Stimulated activated CD4-positive, alpha-beta T cell treated with anti-CD3 and anti-CD28 coated beads, Interleukin-15, amount 100 ng/mL, for 1 hour (primary cell): ENCODE data around the gene FUT9.

Source experiments
- DNase-seq, 2 donors: peaks; one replicate each; pipeline ENCODE4 v3.0.0-alpha.2; 2020; ENCODE audit warnings: low read depth in 1 of 2, low spot score in 1 of 2

Gene FUT9

DNA sequence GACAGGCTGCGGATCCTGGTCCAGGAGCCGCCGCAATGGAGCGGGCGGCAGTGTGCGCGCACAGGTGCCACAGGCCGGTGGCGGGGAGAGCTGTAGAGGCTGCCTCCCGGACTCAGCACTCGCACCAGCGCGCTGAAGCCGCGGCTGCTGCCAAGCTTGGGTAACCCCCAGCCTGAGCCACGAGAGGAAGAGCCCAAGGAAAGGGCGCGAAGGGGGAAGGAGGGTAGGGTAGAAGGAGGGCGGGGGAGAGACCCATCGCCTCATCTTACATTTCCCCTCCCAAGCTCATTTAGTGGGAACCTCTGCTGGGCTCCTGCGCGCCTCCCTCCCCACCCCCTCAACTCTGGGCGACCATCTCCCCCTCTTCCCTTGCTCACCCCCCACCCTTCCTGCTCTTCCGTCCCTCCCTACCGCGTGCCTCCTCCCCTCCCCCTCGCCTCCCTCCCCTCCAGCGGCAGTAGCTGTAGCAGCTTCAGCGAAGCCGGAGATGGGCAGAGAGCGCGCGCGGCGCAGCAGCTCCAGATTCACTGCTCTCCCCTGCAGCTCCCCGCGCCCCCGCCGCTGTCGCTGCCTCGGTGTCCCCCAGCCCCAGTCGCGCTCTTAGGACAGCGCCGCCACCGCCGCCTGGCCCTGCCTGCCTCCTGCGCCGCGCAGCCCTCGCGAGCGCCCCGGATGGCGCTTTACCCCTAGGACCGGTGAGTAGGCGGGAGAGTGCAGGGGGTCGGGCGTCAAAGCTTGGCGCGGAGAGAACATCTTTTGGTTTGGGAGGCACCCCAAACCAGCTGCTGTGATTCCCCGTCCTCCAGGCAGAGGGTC is at the start of gene FUT9:
Gene FUT9 (plus strand): TSS at position 457 of the 816 bp plus-strand sequence. CDS start 187,182 bp downstream, outside the sequence.
- no peak for DNase-seq

DNA sequence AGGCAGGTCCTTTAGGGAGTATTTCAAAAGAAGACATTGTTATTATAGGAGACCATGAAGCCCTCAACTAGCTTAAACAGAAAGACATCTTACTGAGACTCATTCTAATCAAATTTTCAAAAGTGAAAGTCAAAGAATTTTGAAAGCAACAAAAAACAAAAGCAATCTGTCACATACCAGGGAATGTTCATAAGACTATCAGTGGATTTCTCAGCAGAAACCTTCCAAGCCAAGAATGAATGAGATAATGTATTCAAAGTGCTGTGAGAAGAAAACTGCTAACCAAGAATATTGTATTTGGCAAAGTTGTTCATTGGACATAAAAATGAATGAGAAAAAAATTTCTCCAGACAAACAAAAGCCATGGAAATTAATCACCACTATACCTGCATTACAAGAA is 48.2 kb upstream of the FUT9 start:
- DNase-seq = no peak

DNA sequence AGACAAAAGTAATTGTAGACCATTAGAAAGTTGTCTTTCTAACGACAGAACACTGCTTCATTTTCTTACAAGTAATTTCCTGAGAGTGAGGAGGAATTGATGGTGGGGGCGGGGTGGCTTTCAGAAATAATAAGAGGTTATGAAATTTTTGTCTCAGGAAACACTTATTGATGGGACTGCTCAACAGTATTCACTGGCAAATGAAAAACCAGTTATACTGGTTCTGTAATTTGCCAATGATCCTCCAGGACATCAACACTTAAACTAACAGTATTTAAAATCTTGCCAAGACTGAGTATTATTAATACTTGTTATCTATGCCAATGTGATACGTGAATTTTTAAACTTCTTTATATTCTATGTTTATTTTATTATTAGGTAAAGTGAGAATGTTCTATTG is 41.8 kb upstream of the FUT9 start:
- no peak for DNase-seq

DNA sequence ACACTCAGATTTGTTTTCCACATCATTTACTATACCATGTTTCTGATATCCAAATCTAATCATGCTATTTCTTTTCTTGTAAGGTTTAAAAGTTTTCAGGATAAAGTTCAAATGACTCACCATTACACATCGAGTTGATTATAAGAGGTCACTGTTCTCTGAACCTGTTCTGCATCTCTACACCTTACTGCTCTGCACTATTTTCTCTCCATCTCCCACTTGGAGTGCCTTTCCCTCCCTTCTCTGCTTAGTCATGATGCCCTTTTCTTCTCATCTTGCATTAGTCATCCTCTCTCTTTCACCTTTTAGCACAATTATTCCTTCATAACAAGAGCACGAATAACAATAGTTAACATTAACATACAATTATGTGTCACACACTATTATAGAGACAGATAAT is 37.5 kb upstream of the FUT9 start:
- no peak for DNase-seq

DNA sequence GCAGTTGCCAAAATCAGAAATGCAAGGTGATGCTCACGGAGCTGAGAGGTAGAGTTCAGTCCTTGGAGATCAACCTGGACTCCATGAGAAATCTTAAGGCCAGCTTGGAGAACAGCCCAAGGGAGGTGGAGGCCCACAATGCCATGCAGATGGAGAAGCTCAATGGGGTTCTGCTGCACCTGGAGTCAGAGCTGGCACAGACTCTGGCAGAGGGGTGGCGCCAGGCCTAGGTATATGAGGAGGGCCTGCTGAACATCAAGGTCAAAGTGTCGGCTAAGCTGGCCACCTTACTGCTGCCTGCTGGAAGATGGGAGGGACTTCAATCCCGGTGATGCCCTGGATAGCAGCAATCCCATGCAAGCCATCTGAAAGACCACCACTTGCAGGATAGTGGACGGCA is 23.9 kb upstream of the FUT9 start:
- DNase-seq = no peak

DNA sequence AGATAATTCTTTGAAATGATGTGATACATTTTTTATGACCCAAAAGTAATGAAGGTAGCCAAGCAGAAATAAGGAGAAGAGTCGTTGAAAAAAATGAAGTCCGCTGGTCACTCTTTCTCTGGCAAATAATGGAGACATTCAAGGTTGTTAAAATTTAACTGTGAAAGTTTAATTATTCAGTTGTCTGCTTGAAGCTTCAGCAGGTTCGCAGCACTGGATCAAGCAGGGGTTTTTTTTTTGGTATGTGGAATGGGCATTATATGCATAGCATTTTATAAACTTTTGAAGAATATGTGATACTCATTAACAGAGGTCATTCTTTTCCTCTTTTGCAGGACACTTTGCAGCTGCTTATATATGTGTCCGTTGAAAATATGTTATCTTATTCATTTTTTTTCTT is 21.6 kb upstream of the FUT9 start:
- no peak for DNase-seq

DNA sequence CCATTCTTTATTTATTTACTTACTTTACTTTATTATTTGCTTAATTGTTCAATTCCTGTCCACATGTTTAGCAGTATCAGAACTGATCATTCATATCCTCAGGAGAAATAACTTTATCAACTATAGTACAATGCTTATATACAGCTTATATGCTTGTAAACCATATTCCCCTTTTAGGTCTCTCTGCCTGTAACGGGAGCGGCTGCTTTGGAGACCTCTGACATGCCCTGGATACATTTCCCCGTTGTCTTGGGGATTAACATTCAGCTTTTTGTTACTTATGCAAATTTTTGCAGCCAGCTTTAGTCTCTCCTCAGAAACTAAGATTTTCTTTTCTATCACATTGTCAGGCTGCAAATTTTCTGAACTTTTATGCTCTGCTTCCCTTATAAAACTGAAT is 17.6 kb upstream of the FUT9 start:
- no peak for DNase-seq

DNA sequence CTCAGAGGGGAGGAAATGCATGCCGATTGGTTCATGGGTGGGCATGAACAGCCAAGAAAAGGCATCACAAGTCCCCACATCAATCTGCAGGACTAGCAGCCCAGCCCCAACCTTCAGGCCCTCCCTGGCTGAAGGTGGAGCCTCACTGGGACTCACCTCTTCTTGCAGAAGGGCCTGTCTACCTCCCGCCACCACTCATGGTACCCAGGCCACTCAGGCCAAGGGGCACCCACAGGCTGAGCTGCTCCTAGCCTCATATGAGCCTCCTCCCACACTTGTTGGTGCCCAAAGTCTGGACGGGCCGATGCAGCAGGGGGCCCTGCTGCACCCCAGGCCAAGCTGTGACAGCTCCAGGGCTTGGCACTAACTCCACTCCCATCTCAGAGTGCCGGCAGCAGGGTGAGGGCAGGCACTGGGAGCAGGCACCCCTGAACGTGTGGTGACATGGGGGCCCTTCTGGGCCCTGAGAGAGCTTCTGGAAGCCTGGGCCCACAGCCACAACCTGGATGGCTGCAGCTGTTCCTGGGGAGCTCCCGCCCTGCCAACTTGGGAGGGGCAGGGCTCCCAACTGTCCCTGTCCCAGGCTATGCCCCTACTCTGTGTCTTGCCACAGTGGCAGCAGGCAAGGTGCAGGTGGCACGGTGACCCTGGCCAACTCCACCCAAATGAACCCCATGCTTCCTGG is 13.7 kb upstream of the FUT9 start:
- no peak for DNase-seq

DNA sequence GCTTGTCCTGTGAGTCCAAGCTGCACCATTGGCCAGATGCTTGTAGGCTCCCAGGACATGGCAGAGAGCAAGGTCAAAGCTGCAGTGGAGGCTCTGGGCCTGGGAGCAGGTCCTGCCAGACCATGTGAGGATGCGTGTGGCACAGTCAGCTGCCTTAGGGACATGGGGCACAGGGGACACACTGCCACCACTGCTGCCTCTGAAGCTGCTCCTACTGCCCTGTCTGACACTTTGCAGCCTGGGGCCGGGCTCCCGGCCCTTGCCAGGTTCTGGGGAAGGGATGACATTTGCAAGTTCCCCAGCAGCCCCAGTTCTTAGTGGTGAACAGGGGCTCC is 13.2 kb upstream of the FUT9 start:
- DNase-seq = no peak

DNA sequence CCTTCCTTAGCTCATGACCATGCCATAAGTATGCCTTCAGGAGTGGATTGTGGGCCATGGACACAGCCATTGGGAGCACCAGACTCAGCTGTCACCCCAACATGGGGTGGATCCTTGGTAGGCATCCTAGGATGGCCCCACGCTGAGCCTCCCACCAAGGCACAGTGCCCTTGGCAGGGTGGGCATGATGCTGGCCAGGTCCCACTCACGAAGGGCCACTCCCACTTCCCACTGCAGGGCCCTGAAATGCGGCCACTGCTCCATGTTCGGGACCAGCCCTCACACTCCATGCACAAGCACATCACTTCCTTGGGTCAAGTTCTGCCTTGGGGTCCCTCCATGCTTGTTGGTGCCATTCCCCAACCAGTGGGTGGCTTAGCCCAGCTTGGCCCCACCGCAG is 12.9 kb upstream of the FUT9 start:
- DNase-seq = no peak

DNA sequence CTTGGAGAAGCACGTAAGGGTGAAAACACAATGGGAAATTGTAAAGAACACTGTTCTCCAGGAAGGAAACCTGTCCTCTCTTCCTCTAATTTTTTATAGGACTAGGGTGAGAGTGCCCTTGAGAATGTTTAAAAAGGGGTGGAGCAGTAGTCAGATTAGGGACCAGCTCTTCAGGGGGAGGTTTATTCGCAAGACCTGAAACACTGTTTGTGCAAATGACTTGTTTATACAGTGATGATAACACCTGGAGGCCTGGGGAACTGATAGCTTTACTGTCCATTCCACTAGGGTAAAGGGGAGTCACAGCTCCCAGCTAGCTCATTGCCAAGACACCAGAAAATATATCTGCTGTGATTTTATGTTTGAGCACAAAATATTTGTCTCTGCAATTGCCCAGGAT is 8.1 kb upstream of the FUT9 start:
- DNase-seq = no peak

DNA sequence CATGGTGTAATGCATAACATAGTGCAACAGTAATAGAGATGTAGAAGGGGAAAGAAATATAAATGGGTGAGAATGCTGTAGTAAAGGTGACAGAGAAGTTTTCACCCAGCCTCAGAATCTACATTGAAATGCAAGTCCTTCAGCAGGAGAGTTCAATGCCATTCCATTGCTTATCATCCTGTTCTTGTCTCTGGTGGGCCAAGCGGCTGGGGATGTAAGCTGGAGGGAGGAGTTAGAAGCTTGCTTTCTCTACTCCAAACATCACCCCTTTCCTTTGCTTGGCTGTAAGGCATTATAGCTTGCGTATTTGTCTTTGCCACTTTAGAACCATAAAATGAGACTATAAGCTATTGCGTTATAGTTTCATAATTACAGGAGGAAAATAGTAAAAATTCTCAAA is 2.2 kb upstream of the FUT9 start:
- DNase-seq = no peak

DNA sequence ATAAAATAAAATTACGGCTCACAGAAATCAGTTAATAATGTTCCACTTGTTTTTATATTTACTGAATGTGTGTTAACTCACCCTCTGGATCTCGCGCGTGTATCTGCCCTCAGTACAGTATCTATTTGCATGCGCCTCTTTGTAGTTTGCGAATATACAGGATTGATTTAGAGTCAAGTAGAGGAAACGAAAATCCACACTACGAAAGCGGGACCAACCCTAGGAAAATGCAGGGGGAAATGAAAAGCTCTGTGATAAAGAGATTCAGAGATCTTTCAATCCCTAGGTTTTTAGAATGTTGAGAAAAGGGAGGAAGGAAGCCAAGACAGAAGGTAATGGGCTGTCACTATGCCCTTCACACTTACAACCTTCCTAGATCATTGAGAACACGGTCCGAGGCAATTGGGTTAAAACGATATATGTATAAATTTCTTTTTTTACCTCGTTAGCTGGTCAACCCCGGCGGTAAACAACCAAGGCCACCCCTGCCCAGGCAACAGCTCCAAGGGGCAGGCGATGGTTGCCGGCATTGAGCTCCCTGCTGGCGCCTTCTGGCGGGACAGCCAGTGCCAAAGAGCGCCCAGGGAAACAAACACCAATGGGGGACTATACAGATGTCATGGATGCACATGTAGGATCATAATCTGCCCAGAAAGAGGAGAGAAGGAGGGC is 792 bp upstream of the FUT9 start:
- no peak for DNase-seq

DNA sequence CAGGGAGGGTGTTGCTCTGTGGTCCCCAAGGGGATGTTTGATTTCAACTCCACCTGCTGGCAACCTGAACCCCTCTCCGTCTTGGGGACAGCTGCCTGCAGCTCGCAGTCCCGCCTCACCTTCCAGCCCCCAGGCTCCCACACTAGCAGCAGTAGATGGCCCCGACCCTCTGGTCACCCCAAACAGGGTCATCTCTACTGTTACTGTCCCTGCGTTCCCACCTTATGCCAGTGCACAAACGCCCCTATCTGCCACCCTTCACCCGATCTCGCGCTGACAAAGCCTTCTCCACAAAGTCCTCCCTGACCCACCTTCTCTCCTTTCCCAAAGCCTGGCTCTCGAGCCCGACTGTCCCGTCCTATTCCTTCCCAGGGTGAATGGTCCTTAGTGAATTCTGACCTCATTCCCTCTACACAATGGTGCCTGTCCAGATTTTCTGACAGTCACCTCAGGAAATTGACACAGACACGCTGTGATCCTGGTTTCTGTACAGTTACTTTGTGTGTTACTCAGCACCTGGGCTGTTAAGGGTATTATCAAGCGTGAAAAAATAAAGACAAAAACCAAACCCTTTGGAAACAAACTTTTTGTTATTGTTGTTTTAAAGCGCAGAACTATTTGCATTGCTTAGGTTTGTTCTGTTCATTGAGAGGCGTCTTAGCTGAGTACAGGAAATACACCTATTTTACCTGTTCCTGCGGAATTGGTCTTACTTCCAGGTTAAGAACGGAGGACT is 728 bp downstream of the FUT9 start:
- DNase-seq = no peak

DNA sequence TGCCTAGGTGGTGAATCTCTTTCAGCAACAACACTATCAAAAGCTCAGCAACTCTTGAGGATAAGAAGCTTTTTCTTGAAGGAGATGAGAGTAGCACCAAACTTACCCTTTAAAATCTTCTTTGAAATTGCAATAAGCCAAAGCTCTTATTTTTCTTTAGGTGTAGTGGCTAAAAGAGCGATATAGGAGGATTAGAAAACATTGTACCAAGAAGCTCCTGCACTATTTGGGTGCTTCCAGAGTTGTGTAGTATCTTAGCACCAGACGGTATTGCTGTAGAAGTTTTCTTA is 1.2 kb downstream of the FUT9 start:
- no peak for DNase-seq

DNA sequence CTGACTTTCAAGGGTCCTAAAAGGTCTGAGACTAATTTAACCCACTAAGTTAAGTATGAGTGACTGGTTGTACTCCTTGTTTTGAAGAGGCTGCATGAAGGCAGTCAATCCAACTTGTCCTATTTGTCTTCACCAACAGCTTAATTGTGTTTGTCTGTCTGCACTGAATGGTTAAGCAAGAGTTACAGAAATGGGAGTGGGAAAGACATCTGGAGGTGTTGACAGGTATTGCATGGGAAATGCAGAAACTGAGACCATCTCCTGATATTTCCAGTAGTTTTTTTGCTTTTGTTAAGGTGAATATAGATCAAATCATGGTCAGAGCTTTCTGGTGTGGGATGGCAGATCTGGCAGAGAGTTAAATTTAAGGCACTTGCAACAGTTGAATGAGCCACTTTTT is 6.5 kb downstream of the FUT9 start:
- DNase-seq = no peak

DNA sequence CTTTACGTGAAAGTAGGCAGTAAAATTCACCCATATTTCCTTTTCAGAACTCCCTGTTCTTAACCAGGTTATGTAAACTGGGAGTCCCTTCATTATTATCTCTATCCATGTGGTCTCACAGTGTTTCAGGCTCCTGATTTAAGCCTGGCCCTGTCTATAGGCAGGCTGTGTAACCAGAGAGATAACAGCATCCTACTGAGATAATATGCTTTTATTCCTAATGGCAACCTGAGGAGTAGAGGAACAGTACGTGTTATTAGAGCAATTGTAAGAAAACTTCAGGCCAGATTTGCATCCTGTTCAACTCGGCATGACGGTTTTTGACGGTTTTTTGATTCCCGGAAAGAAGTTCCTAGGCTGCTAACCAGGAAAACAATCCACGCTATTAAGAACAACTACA is 16.9 kb downstream of the FUT9 start:
- DNase-seq = no peak

DNA sequence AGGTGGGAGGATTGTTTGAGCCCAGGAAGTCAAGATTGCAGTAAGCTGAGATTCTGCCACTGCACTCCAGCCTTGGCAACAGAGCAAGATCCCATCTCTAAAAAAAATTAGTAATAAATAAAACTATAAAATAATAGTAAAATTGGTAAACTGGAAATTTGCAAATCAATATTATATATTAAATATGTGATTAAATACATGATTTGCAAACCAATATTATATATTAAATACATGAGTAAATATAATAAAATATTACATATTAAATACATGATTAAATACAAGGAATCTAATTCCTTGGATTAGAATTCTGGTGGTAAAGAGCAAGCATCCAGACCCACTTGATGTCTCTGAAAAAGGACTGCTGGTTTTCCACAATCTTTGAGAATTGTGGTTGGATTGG is 35.8 kb downstream of the FUT9 start:
- DNase-seq = no peak

DNA sequence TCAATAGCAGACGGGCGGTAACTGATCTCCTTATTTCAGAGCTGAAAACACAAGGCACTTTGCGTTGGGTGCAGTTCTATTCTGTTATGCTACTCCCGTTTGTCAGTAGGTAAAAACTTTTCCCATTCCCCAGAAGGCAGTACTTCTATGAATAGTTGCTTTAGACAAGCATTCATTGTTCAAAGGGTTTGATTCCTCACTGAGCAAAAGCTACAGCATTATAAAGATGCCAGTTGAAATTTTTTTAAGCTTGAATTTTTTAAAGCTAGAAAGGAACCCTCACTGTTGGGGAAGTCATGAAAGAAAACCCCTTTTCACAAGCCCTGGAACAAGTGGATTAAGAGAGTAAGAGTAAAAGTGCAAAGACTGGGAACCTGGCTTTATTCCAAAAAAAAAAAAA is 42.3 kb downstream of the FUT9 start:
- no peak for DNase-seq

DNA sequence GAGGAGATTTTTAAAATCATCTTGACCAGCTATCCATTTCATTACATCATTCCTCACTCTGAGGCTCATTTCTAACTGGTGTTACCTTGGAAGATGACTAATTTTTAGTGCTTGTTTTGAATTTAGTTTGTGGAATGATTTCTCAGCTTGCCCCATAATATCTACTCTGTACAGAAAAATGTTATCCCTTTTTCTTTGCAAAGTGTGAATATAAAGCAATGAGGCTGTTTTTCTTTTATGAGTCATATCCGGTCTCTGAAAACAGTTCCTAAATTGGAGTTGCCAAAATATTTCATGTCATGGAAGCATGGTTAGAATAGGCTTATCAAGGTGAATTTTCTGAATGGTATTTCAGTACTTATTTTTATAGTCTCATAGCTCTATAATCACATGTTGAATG is 43.8 kb downstream of the FUT9 start:
- no peak for DNase-seq

DNA sequence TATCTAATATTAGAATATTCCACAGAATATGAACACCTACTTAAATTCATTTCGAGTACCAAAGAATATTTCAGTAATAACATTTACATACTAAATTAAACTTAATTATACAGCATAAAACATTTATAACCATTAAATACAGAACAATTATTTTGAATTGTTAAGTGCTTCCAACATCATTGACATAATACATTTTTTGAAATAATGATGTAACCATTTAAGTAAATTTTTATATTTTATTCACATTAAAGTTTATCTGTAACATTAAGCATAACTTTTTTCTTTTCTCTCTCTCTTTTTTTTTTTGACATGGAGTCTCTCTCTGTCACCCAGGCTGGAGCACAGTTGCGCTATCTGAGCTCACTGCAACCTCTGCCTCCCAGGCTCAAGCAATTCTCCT is 44.5 kb downstream of the FUT9 start:
- DNase-seq = no peak

DNA sequence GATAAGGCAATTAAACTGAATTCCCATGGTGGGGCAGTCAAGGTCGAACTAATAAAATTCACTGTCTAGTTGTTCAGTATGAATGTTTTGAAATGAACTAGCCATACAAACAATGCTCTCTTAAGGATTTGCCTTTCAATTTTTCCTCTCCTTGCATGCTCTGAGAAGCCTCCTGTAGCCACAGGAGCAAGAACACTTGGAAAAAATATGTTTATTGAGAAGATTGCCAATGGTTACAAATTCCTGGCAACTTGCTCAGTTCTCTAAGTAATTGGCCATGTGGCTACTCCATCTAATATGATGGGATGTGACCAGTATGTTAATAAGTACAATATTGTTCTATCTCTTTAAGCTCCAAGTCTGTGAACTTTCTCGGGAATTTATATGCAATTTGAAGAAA is 49.4 kb downstream of the FUT9 start:
- no peak for DNase-seq
